SHP77 (cell line): Measurements from ENCODE around the gene PCBP3.
"Not testable (repeated sequence)": the region's sequence is repeated elsewhere in the genome, so short reads cannot be mapped to it uniquely, and the experiment has no call there.

Experiments
- DNase-seq, 2 experiments: peaks; one replicate each; lab custom pipeline; 2025; lab: John Stamatoyannopoulos, UW

The PCBP3 gene

GRCh38 chr21:45613396-45613795 is 30.1 kb upstream of the PCBP3 start:
- DNase-seq = no peak

DNA sequence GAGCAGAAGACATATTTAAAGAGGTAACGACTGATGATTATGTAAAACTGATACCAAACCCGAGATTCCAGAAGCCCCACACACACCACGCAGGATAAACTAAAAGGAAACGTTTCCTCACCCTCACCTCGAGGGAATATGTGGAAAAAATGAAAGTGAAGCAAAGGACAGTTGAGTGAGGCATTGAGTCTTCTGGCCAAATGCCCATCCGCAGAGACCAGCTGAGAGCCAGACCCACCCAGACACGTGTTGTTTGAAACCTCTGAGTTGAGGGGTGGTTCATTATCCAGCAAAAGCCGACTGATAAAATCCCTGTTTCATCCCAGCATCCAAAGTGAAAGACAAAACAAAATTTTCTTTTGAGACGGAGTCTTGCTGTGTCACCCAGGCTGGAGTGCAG is 29.6 kb upstream of the PCBP3 start:
- DNase-seq = no peak

DNA sequence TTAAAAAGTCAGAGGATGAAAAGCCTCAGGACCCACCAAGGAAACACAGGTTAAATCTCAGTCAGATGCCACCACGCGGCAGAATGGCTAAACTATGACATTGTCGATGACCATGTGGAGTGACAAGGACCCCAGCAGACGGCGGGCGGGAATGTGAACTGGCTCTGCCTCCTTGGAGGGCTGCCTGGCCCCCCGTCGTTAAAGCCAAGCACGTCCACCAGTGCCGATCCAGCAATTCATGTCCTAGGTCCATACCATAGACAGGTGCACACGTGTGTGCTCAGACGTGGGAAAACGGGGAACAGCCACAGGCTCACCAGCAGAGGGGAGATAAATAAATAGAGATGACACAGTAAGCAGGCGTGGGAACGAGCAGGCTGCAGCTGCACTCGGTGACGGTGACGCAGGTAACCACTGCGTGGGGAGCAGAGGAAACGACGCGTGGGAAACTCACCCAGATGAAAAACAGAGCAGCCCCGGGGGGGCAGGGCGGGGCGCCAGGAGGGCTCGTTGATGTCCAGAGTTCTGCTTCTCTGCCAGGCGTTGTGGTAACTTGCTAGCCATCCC is 28.3 kb upstream of the PCBP3 start:
- peak; percentile 50 to 68 for DNase-seq

- DNase-seq = peak in 1 of 2 experiments; percentile 33
Observed at GRCh38 chr21:45617021-45617921, 26.3 kb upstream of the PCBP3 start.

- peak; percentile 25 to 68 for DNase-seq
Observed at GRCh38 chr21:45618287-45618686, 25.2 kb upstream of the PCBP3 start.

DNA sequence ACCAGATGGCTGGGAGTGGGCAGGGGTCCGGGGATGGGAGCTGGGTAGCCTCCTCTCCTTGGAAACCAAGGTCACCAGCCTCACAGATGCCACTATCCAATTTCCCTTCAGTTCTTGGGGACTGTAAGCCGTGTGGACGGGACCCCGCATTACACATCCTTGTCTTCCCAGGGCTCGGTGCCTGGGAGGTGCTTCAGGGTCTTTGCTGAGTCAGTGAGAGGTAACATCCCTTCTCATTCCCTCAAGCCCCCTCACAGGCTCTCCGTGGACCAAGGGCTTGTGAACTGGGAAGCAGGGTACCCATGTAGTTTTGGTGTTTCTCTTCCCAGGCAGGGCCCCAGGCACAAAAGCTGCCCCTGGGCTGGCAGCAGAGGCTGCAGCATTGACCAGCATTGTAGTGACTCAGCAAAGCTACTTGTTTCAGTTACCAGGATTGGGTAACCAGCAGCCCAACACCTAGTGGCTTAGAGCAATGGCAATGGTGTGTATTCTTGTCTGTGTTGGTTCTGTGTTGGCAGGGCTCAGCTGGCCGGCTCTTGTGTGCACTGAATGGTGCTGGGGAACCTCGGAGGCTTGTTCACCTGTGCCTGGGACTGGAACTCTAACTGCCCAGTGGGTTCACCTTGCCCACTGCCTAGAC is 24.6 kb upstream of the PCBP3 start:
- no peak for DNase-seq

DNA sequence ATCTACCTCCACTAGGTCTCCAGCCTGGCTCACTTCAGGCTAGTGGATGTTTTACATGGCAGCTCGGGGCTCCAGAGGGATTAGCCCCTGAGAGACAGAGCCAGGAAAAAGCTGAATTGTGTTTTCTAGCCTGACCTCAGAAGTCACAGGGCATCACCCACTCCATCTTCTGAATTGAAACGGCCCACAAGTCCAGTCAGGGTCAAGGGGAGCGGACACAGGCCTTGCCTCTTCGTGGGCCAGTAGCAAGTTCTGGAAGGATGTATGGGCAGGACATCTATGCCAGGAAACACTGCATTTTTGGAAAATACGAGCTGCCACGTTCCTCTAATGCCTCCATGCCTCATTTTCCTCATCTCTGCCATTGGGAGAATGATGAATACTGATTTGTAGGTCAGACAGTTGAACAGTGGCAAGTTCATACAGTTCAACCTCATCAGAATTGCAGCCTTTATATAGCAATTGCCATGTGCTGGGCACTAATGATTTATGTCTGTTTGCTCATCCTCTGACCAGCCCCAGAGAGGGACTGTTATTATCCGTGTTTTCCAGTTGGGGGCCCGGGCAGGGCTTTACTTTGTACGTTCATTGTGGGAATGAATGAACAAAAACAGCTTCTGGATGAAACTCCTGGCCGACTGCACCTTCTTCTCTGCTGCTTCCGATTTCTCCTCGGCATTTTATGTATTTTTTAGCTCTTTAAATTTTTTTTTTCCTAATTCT is 23.2 kb upstream of the PCBP3 start:
- DNase-seq = peak; percentile 39 to 74

DNA sequence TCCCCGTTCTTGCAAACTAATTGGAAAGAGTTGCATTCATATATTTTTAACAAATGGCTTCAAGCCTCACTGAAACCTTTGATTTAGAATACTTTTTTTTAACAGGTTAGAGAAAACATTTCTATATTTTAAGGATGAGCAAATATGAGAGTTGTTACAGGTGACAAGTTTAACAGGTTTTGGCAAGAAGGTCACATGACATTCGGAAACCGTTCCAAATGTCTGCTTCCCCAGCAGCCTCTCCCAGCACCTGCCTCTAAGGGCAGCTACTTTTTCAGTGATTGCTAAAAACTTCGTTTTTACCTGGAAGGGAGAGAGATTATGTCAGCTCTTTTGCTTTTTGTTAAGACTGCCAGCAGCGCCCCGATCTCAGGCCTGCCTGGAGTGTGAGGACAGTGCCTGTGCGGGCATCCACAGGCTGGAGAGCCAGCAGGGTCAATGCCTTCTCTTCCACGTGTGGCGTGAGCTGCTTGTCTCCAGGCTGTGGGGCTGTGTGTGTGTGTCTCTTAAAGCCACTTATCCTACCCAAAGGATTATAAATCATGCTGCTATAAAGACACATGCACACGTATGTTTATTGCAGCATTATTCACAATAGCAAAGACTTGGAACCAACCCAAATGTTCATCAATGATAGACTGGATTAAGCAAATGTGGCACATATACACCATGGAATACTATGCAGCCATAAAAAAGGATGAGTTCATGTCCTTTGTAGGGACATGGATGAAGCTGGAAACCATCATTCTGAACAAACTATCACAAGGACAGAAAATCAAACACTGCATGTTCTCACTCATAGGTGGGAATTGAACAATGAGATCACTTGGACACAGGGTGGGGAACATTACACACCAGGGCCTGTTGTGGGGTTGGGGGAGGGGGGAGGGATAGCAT is 21.8 kb upstream of the PCBP3 start:
- DNase-seq = not testable (repeated sequence)

- no peak for DNase-seq
Observed at GRCh38 chr21:45622416-45623097, 21.0 kb upstream of the PCBP3 start.

GRCh38 chr21:45623436-45623835 is 20.1 kb upstream of the PCBP3 start:
- no peak for DNase-seq

DNA sequence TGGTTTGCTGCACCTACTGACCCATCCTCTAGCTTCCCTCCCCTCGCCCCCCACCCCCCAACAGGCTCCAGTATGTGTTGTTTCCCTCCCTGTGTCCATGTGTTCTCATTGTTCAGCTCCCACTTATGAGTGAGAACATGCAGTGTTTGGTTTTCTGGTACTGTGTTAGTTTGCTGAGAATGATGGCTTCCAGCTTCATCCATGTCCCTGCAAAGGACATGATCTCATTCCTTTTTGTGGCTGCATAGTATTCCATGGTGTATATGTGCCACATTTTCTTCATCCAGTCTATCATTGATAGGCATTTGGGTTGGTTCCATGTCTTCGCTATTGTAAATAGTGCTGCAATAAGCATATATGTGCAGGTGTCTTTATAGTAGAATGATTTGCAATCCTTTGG is 17.4 kb upstream of the PCBP3 start:
- not testable (repeated sequence) for DNase-seq

- DNase-seq = no peak
Observed at GRCh38 chr21:45629046-45629981, 14.2 kb upstream of the PCBP3 start.

GRCh38 chr21:45630066-45630694 is 13.3 kb upstream of the PCBP3 start:
- DNase-seq = no peak

GRCh38 chr21:45630876-45631275 is 12.6 kb upstream of the PCBP3 start:
- no peak for DNase-seq

DNA sequence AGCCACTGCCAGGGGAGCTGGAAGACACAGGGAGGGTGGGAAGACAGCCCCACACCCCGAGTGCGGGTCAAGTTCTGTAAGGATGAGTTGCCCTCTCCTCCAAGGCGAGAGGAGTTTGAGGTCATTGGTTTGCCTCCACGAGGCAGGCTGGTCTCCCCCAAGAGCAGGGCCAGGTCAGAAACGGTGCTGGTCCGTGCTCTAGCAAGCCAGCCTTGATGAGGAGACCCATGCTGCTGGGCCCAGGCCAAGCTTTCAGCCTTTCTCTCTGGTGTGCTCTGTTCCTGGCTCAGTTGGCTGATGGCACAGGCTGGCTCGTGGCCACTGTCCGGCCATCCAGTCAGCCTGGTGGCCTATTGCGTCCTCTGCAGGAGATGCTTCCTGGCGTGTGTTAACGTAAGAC is 12.0 kb upstream of the PCBP3 start:
- no peak for DNase-seq

DNA sequence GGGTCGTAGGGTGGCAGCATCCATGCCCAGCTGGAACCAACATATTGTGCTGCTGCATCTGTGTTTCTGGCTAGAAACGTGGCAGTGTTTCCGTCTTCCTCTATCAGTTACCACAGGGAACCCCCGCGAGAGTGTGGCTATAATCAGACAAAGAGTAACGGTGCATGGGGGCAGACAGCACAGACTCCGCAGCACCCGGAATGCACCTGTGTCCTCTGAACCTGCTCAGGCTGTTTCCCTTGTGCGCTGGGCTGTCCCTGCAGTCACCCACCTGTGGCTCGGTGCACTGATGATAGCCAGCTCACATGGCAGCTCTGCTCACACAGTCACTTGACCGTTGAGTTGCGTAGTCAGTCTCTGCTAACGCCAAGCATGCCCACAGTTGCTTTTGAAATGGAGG is 11.4 kb upstream of the PCBP3 start:
- DNase-seq = no peak

DNA sequence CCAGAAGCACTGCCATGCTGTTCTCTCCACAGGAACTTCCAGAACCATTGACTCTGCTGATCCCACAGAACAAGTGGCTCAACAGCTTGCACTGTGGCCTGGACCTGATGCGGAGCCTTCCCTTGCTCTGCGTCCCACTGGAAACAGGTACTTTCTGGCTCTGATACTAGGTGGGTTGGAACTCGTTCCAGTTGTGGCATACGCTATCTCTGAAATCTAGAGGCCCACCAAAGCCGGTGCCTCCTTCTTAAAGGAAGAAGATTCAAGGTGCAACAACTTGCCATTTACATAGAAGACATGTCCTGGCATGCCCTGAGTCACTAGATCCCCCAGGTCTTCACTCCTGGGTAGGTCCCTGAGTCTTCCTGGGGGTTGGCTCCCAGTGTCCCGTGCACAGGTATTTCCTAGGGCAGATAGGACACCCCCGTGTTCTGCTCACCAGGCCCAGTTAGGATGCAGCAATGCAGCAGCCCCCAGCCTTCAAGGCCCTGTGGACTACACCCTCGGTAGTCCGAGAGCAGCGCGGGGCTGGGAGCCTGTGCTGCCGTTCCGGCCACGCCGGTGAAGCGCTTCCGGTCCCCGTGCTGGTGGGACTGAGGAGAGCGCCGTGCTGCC is 10.8 kb upstream of the PCBP3 start:
- no peak for DNase-seq

DNA sequence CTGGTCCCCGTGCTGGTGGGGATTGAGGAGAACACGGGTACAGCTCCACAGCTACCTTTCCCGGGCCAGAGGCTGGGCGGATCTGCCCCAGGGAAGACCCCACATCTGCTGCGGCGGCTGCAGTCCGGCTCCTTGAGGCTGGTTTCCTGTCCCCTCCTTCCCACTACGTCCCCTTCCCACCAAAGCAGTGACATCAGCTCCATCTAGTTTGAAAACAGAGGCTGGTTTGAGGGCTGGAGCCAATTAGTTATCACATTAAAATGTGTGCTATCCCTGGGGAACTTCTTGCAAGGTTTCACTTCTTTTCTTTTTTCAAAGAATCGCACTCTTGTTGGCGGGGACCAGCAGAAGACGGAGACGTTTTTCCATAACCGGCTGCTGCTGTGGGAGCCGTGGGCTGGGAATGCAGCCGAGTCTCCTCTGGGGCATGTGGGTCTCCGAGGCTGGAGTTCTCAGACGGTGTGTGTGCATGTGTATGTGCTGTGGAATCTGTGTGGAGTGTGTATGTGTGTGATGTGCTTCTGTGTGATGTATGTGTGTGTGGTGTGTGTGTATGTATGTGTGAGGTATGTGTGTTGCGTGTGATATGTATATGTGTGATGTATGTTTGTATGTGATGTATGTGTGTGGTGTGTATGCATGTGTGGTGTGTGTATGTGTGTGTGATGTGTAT is 8.9 kb upstream of the PCBP3 start:
- no peak for DNase-seq
